NCI-H1436 (cell line): ENCODE data around the gene UBR3.

Experiments
- DNase-seq: peaks from one replicate; lab custom pipeline; 2025; lab: John Stamatoyannopoulos, UW

The UBR3 gene

GRCh38 chr2:170052151-170052550 lies 224.9 kb downstream of the UBR3 start:
- no peak for DNase-seq

- no peak for DNase-seq
These were observed 227.7 kb downstream of the UBR3 start for GRCh38 chr2:170054997-170055396.

- no peak for DNase-seq
These were observed 229.6 kb downstream of the UBR3 start for GRCh38 chr2:170056900-170057299.

- DNase-seq, result no peak
These were observed 236.4 kb downstream of the UBR3 start for GRCh38 chr2:170063456-170064235.

- no peak for DNase-seq
These were observed 243.5 kb downstream of the UBR3 start for GRCh38 chr2:170070778-170071177.

- DNase-seq, result no peak
These were observed 246.0 kb downstream of the UBR3 start for GRCh38 chr2:170073288-170073687.

- DNase-seq, result no peak
These were observed 248.9 kb downstream of the UBR3 start for GRCh38 chr2:170076189-170076588.

GRCh38 chr2:170077830-170078569 lies 250.7 kb downstream of the UBR3 start:
- no peak for DNase-seq

GRCh38 chr2:170084820-170085491 lies 257.7 kb downstream of the UBR3 start:
- DNase-seq, result no peak

- no peak for DNase-seq
These were observed 258.9 kb downstream of the UBR3 start for GRCh38 chr2:170086117-170086688.

- no peak for DNase-seq
These were observed 259.6 kb downstream of the UBR3 start for GRCh38 chr2:170086751-170087412.

GRCh38 chr2:170087413-170087793 lies 260.1 kb downstream of the UBR3 start:
- DNase-seq, result no peak

- DNase-seq, result no peak
These were observed 261.5 kb downstream of the UBR3 start for GRCh38 chr2:170088776-170089175.

- no peak for DNase-seq
These were observed 263.0 kb downstream of the UBR3 start for GRCh38 chr2:170090229-170090628.

GRCh38 chr2:170091436-170091835 lies 264.2 kb downstream of the UBR3 start:
- DNase-seq, result no peak

- no peak for DNase-seq
These were observed 265.3 kb downstream of the UBR3 start for GRCh38 chr2:170092436-170093060.

- DNase-seq, result no peak
These were observed 268.1 kb downstream of the UBR3 start for GRCh38 chr2:170095380-170095779.

GRCh38 chr2:170098626-170099312 lies 271.5 kb downstream of the UBR3 start:
- no peak for DNase-seq

GRCh38 chr2:170101789-170102188 lies 274.5 kb downstream of the UBR3 start:
- DNase-seq, result no peak

GRCh38 chr2:170106102-170106840 lies 279.0 kb downstream of the UBR3 start:
- DNase-seq, result no peak
